Hepatocyte (in vitro differentiated cells): ENCODE measurements around the gene SIK2. TPM values are rescaled to one million over a fixed set of nuclear protein-coding genes. Genes with fewer than 3 reads are reported as not detected.

Experiments
- DNase-seq: peaks from one replicate; pipeline ENCODE4 v3.0.0-alpha.2; 2016; ENCODE audit warnings: low spot score
- H2AFZ ChIP-seq: fragments of 200-600 bp; sonication (generic); 2 replicates; pipeline ENCODE4 v1.6.0; 2016; ENCODE audit warnings: antibody characterized with exemption, mild to moderate bottlenecking
- H3K27ac ChIP-seq: fragments of 200-600 bp; sonication (generic); 2 replicates; pipeline ENCODE4 v1.5.1; 2016; ENCODE audit warnings: mild to moderate bottlenecking
- H3K27me3 ChIP-seq: fragments of 200-600 bp; sonication (generic); 2 replicates; pipeline ENCODE4 v1.6.1; 2016
- H3K36me3 ChIP-seq: fragments of 200-600 bp; sonication (generic); replicated peaks from 2 replicates; pipeline ENCODE4 v1.5.1; 2016; ENCODE audit warnings: low read depth; ENCODE audit not compliant: insufficient read depth
- H3K4me1 ChIP-seq: fragments of 200-600 bp; sonication (generic); 2 replicates; pipeline ENCODE4 v1.5.1; 2016; ENCODE audit warnings: mild to moderate bottlenecking, moderate library complexity; ENCODE audit not compliant: insufficient read depth
- H3K4me2 ChIP-seq: fragments of 200-600 bp; sonication (generic); 2 replicates; pipeline ENCODE4 v1.6.0; 2016
- H3K4me3 ChIP-seq: fragments of 200-600 bp; sonication (generic); 2 replicates; pipeline ENCODE4 v1.5.1; 2016; ENCODE audit warnings: mild to moderate bottlenecking
- H3K79me2 ChIP-seq: fragments of 200-600 bp; sonication (generic); 2 replicates; pipeline ENCODE4 v1.6.0; 2017; ENCODE audit warnings: mild to moderate bottlenecking
- H3K9me2 ChIP-seq: fragments of 200-600 bp; sonication (generic); replicated peaks from 2 replicates; pipeline ENCODE4 v1.6.0; 2017; ENCODE audit warnings: mild to moderate bottlenecking; ENCODE audit not compliant: insufficient read depth
- H3K9me3 ChIP-seq: fragments of 200-600 bp; sonication (generic); 2 replicates; pipeline ENCODE4 v1.5.1; 2016; ENCODE audit warnings: low read depth, mild to moderate bottlenecking
- H4K20me1 ChIP-seq: fragments of 200-600 bp; sonication (generic); 2 replicates; pipeline ENCODE4 v1.6.0; 2016; ENCODE audit warnings: mild to moderate bottlenecking; ENCODE audit not compliant: insufficient read depth, poor library complexity, severe bottlenecking
- CTCF ChIP-seq: fragments of 200-600 bp; sonication (generic); IDR thresholded peaks from 2 replicates; pipeline ENCODE4 v1.5.1; 2016; ENCODE audit warnings: antibody characterized with exemption, mild to moderate bottlenecking; ENCODE audit not compliant: poor library complexity
- EZH2 ChIP-seq: fragments of 200-600 bp; sonication (generic); IDR thresholded peaks from 2 replicates; pipeline ENCODE4 v1.6.1; 2016; ENCODE audit warnings: antibody characterized with exemption, mild to moderate bottlenecking, borderline replicate concordance
- EZH2phosphoT487 ChIP-seq: fragments of 200-600 bp; sonication (generic); IDR thresholded peaks from one replicate; pipeline ENCODE4 v1.6.1; 2018; ENCODE audit warnings: antibody characterized with exemption, mild to moderate bottlenecking, low read depth, moderate library complexity; ENCODE audit not compliant: unreplicated experiment, severe bottlenecking
- WGBS: methylation state at CpG from one replicate; pipeline ENCODE4 v1.1.6; 2016; ENCODE audit warnings: low lambda C conversion rate; ENCODE audit errors: missing lambda C conversion rate; 5-methylcytosine and 5-hydroxymethylcytosine counted together
- polyA plus RNA-seq: library from polyadenylated mRNA; unstranded; fragments of >200 nt; fragmentation: Nextera tagmentation; extraction: Ambion mirVana; gene quantifications from 2 replicates; pipeline ENCODE4 v1.2.1, GENCODE V29; 2016
- total RNA-seq: library from RNA; depleted of rRNA; stranded (reverse); fragments of >200 nt; gene quantifications from 2 replicates; pipeline ENCODE4 v1.2.3, GENCODE V29; 2014

The SIK2 gene
- total and polyA plus RNA-seq, 2 experiments from 2014 or later, result 3.1 to 22.2 TPM

GRCh38 chr11:111748035-111748804 lies 146.0 kb downstream of the SIK2 start:
- Histone ChIP-seq H3K9me3 (no peaks in the 10 kb centered on the region), H3K27me3 (no peaks in the 10 kb centered on the region), H4K20me1 (no peaks in the 10 kb centered on the region), H3K4me2 (no peak overlapping the region), H3K27ac (no peak overlapping the region), H3K36me3 (no peaks in the 10 kb centered on the region), H3K9me2 (no peaks in the 10 kb centered on the region), H3K4me1 (no peaks in the 10 kb centered on the region), H2AFZ (no peak overlapping the region), H3K4me3 (no peak overlapping the region), H3K79me2 (peaks cover 23% of the 10 kb centered on the region)
- DNase-seq, result no peak
- TF ChIP-seq CTCF (no peak), EZH2 (no peak), EZH2phosphoT487 (no peak)
- WGBS, result 69% methylated on average over 7 of the region's 7 CpGs

DNA sequence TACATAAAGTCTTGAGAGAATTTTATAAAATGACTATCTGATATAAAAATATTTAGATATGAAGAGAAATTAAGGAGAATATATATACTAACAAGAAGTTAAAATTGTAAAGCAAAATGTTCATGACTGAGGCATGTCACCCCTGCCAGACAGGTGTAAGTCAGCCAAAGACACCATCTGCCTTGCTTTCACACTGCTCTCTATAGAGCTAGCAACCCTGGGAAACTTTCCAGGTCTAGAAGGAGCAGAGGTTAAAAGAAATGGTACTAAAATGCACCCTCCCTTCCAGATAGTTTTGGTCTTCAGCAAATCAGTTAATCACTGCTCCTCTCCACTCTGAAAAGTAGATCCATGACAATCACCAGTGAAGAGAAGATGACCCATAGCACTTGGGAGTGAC lies 147.4 kb downstream of the SIK2 start:
- Histone ChIP-seq H3K27ac (no peak overlapping the region), H3K4me2 (no peak overlapping the region), H3K27me3 (no peaks in the 10 kb centered on the region), H3K36me3 (no peaks in the 10 kb centered on the region), H3K4me1 (no peaks in the 10 kb centered on the region), H4K20me1 (no peaks in the 10 kb centered on the region), H3K9me2 (no peaks in the 10 kb centered on the region), H2AFZ (no peak overlapping the region), H3K79me2 (peaks cover 22% of the 10 kb centered on the region), H3K9me3 (no peaks in the 10 kb centered on the region), H3K4me3 (no peak overlapping the region)
- DNase-seq, result no peak
- no peak for TF ChIP-seq EZH2phosphoT487
- no peak for TF ChIP-seq CTCF
- no peak for TF ChIP-seq EZH2

DNA sequence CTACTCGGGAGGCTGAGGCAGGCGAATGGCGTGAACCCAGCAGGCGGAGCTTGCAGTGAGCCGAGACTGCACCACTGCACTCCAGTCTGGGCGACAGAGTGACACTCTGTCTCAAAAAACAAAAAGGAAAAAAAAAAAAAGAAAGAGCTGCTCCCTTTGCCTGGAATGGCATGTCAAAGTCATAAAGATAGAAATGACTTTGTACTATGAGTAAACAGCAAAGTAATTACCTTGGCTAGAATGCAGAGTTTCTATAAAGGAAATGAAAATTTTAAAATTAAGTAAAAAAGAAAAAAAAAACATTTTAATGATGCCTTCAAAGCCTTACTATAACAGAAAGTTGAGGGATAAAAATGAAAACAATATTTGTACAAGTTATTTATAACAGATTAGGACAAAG lies 153.8 kb downstream of the SIK2 start:
- H3K4me3 ChIP-seq, result no peak overlapping the region
- no peaks in the 10 kb centered on the region for H3K27me3 ChIP-seq
- no peaks in the 10 kb centered on the region for H3K9me2 ChIP-seq
- TF ChIP-seq CTCF (no peak), EZH2 (no peak), EZH2phosphoT487 (no peak)
- H3K4me1 ChIP-seq, result peaks cover 17% of the 10 kb centered on the region
- peaks cover 23% of the 10 kb centered on the region for H3K79me2 ChIP-seq
- H3K36me3 ChIP-seq, result no peaks in the 10 kb centered on the region
- H2AFZ ChIP-seq, result no peak overlapping the region
- H3K4me2 ChIP-seq, result no peak overlapping the region
- no peaks in the 10 kb centered on the region for H3K9me3 ChIP-seq
- H4K20me1 ChIP-seq, result no peaks in the 10 kb centered on the region
- no peak for DNase-seq
- H3K27ac ChIP-seq, result peak overlapping the region; percentile 90
- 87% methylated on average over 6 of the region's 6 CpGs for WGBS

DNA sequence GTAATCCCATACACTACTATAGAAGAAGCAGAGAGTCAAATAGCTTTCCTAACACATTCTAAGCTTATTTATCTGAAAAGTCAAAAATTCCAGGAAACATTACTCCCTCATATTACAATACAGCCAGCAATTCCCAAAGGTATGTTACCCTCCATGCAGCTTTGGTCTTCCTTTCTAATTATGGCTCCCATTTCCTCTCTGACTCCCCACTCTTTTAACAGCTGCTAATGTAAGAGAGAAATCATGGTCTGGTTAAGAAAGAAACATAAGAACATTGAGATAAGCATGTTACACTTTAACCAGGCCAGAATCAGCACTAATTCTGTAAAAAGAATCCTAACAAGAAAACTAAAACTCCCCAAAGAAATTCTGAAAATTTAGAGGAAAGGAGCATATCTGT lies 157.1 kb downstream of the SIK2 start:
- Histone ChIP-seq H3K4me1 (peaks cover 29% of the 10 kb centered on the region), H3K9me3 (no peaks in the 10 kb centered on the region), H3K79me2 (peaks cover 55% of the 10 kb centered on the region), H2AFZ (no peak overlapping the region), H3K4me2 (peak overlapping the region; percentile 56), H3K27ac (peak overlapping the region; percentile 86), H4K20me1 (no peaks in the 10 kb centered on the region), H3K9me2 (no peaks in the 10 kb centered on the region), H3K27me3 (no peaks in the 10 kb centered on the region), H3K36me3 (no peaks in the 10 kb centered on the region), H3K4me3 (no peak overlapping the region)
- no peak for DNase-seq
- TF ChIP-seq EZH2, result no peak
- TF ChIP-seq EZH2phosphoT487, result no peak
- no peak for TF ChIP-seq CTCF
